HepG2 (cell line): ENCODE results near the gene PXMP4. TPM values are rescaled to one million over a fixed set of nuclear protein-coding genes. Genes with fewer than 3 reads are reported as not detected.
A peak's percentile ranks its signal among the peaks of the same experiment; 100 is the strongest.

Experiments
- BRCA1 ChIP-seq: sonication (generic); formaldehyde crosslinking; IDR thresholded peaks from 2 replicates; pipeline ENCODE4 v1.4.0; 2020; ENCODE audit warnings: missing genetic modification reagents
- HMG20A ChIP-seq: IDR thresholded peaks from 2 replicates; pipeline ENCODE4 v1.6.1; 2016; ENCODE audit warnings: borderline replicate concordance
- HNRNPUL1 ChIP-seq: fragments of 200-400 bp; formaldehyde crosslinking; IDR thresholded peaks from 2 replicates; pipeline ENCODE4 v1.6.1; 2017; ENCODE audit warnings: low read depth, mild to moderate bottlenecking, low read length, moderate library complexity
- PHF20 ChIP-seq: sonication (generic); formaldehyde crosslinking; IDR thresholded peaks from 2 replicates; pipeline ENCODE4 v1.5.0; 2020; ENCODE audit warnings: mild to moderate bottlenecking, missing genetic modification reagents
- POLR2G ChIP-seq: fragments of 200-400 bp; formaldehyde crosslinking; IDR thresholded peaks from 2 replicates; pipeline ENCODE4 v1.6.1; 2018; ENCODE audit warnings: mild to moderate bottlenecking, low read depth, low read length, moderate library complexity
- SNRNP70 ChIP-seq: fragments of 200-400 bp; formaldehyde crosslinking; IDR thresholded peaks from 2 replicates; pipeline ENCODE4 v1.6.1; 2017; ENCODE audit warnings: mild to moderate bottlenecking, low read depth, low read length, moderate library complexity
- YY1 ChIP-seq: IDR thresholded peaks from 2 replicates; pipeline ENCODE4 v1.6.1; 2011; ENCODE audit warnings: low read length, low read depth, moderate library complexity, mild to moderate bottlenecking; ENCODE audit not compliant: insufficient read depth, insufficient replicate concordance
- ZBTB20 ChIP-seq: sonication (generic); formaldehyde crosslinking; IDR thresholded peaks from 2 replicates; pipeline ENCODE4 v1.8.1; 2023; ENCODE audit warnings: missing genetic modification reagents, low read depth, mild to moderate bottlenecking, borderline replicate concordance
- ZNF180 ChIP-seq: sonication (generic); formaldehyde crosslinking; IDR thresholded peaks from 2 replicates; pipeline ENCODE4 v1.4.0; 2020; ENCODE audit warnings: low read depth, missing genetic modification reagents, borderline replicate concordance
- ZNF224 ChIP-seq: sonication (generic); formaldehyde crosslinking; IDR thresholded peaks from 2 replicates; pipeline ENCODE4 v1.5.0; 2020; ENCODE audit warnings: mild to moderate bottlenecking, missing genetic modification reagents
- ZNF256 ChIP-seq: sonication (generic); formaldehyde crosslinking; conservative IDR thresholded peaks from 2 replicates; pipeline ENCODE4 v1.4.0; 2020; ENCODE audit warnings: missing genetic modification reagents
- ZNF33B ChIP-seq: sonication (generic); formaldehyde crosslinking; IDR thresholded peaks from 2 replicates; pipeline ENCODE4 v1.5.1; 2020; ENCODE audit warnings: mild to moderate bottlenecking, missing genetic modification reagents
- polyA plus RNA-seq, 8 experiments: library from polyadenylated mRNA; depleted of rRNA in 3 of 8; stranded (reverse) in 7 of 8; unstranded in 1 of 8; fragments of >200 nt; fragmentation: Illumina TruSeq in 4 of 8; extraction: Trizol in 4 of 8; gene quantifications; 2 replicates each; pipeline versions ENCODE4 v1.2.1 to v1.2.3, GENCODE V29; 2011 to 2016; ENCODE audit warnings: low read depth in 4 of 8, missing spikeins in 1 of 8, mixed read lengths in 1 of 8; ENCODE audit not compliant: insufficient read depth in 1 of 8
- total RNA-seq, 5 experiments: library from RNA; depleted of rRNA; stranded (reverse); fragments of >200 nt; fragmentation: Illumina TruSeq; extraction: Trizol; gene quantifications; 2 replicates each; pipeline ENCODE4 v1.2.3, GENCODE V29; 2016; ENCODE audit warnings: low read depth in 1 of 5
- TF ChIP-seq, protein P1 (sequence below), 2 experiments: sonication (generic) in 1 of 2; formaldehyde crosslinking in 1 of 2; IDR thresholded peaks; 2 replicates each; pipeline versions ENCODE4 v1.6.1 to v1.9.0; 2014 to 2022; ENCODE audit warnings: antibody characterized with exemption in 1 of 2, borderline replicate concordance in 1 of 2, inconsistent platforms in 1 of 2, low read depth in 1 of 2, missing genetic modification reagents in 1 of 2
- TF ChIP-seq, protein P2 (sequence below): sonication (generic); formaldehyde crosslinking; IDR thresholded peaks from 2 replicates; pipeline ENCODE4 v1.4.0; 2020; ENCODE audit warnings: missing genetic modification reagents, borderline replicate concordance
- TF ChIP-seq, protein P3 (sequence below): sonication (generic); formaldehyde crosslinking; IDR thresholded peaks from 2 replicates; pipeline ENCODE4 v1.9.0; 2021; ENCODE audit warnings: missing genetic modification reagents, borderline replicate concordance

The PXMP4 gene
- total and polyA plus RNA-seq, 2 of the 13 experiments (the other 11 are each of a cell fraction or from before 2014, with no cell fraction given) = not detected

DNA sequence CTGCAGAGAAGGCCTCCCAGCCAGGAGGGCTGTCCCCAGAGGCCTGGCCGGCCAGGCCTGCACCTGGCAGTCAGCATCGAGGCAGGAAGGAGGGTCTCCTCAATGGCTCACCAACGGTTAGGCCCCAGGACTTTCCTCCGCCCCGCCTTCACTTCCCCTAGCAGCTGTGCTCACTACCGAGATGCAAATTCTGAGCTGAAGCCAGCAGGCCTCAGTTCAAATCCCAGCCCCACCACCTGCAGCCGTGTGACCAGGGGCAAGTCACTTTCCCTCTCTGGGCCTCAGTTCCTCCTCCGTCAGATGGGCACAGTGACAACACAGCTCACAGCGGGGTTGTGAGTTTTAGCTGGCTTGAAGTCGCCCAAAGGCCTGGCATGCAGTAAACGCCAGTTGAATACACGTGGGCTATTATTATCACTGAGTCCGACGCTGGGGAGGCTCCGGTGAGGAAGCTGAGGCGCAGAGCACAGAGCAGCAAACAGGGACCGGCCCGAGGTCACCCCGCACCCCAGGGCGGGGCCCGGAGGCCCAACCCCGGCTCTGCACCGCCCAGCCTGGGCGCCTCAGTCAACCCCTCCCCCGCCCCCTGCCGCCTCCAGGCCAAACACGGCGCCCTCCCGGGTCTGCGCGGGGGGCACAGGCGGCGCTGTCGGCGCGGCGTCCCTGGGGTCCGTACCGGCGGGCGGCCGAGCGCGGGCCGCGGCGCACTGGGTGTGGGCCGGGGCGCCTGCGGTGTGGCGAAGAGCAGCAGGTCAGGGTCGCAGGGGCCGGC is 34.6 kb downstream of the PXMP4 start (continued):
- TF ChIP-seq, protein P1, sequence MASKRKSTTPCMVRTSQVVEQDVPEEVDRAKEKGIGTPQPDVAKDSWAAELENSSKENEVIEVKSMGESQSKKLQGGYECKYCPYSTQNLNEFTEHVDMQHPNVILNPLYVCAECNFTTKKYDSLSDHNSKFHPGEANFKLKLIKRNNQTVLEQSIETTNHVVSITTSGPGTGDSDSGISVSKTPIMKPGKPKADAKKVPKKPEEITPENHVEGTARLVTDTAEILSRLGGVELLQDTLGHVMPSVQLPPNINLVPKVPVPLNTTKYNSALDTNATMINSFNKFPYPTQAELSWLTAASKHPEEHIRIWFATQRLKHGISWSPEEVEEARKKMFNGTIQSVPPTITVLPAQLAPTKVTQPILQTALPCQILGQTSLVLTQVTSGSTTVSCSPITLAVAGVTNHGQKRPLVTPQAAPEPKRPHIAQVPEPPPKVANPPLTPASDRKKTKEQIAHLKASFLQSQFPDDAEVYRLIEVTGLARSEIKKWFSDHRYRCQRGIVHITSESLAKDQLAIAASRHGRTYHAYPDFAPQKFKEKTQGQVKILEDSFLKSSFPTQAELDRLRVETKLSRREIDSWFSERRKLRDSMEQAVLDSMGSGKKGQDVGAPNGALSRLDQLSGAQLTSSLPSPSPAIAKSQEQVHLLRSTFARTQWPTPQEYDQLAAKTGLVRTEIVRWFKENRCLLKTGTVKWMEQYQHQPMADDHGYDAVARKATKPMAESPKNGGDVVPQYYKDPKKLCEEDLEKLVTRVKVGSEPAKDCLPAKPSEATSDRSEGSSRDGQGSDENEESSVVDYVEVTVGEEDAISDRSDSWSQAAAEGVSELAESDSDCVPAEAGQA (IDR thresholded peaks at IDR 0.05; ENCODE audit: low read depth) = no peak
- TF ChIP-seq, protein P1 (CRISPR knock-in tag; IDR thresholded peaks at IDR 0.05; ENCODE audit: borderline replicate concordance) = peak; percentile 24; the same call in 1 of the 2 replicates
- TF ChIP-seq YY1 = no peak
- TF ChIP-seq ZNF33B (CRISPR knock-in tag) = no peak
- no peak for TF ChIP-seq SNRNP70
- TF ChIP-seq PHF20 = peak; percentile 32; the same call in 1 of the 2 replicates
- TF ChIP-seq, protein P2, sequence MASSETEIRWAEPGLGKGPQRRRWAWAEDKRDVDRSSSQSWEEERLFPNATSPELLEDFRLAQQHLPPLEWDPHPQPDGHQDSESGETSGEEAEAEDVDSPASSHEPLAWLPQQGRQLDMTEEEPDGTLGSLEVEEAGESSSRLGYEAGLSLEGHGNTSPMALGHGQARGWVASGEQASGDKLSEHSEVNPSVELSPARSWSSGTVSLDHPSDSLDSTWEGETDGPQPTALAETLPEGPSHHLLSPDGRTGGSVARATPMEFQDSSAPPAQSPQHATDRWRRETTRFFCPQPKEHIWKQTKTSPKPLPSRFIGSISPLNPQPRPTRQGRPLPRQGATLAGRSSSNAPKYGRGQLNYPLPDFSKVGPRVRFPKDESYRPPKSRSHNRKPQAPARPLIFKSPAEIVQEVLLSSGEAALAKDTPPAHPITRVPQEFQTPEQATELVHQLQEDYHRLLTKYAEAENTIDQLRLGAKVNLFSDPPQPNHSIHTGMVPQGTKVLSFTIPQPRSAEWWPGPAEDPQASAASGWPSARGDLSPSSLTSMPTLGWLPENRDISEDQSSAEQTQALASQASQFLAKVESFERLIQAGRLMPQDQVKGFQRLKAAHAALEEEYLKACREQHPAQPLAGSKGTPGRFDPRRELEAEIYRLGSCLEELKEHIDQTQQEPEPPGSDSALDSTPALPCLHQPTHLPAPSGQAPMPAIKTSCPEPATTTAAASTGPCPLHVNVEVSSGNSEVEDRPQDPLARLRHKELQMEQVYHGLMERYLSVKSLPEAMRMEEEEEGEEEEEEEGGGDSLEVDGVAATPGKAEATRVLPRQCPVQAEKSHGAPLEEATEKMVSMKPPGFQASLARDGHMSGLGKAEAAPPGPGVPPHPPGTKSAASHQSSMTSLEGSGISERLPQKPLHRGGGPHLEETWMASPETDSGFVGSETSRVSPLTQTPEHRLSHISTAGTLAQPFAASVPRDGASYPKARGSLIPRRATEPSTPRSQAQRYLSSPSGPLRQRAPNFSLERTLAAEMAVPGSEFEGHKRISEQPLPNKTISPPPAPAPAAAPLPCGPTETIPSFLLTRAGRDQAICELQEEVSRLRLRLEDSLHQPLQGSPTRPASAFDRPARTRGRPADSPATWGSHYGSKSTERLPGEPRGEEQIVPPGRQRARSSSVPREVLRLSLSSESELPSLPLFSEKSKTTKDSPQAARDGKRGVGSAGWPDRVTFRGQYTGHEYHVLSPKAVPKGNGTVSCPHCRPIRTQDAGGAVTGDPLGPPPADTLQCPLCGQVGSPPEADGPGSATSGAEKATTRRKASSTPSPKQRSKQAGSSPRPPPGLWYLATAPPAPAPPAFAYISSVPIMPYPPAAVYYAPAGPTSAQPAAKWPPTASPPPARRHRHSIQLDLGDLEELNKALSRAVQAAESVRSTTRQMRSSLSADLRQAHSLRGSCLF (CRISPR knock-in tag) = no peak
- TF ChIP-seq ZNF224 (CRISPR knock-in tag) = no peak; the same call in 1 of the 2 replicates
- no peak for TF ChIP-seq POLR2G
- no peak for TF ChIP-seq BRCA1 (CRISPR knock-in tag)
- TF ChIP-seq, protein P3, sequence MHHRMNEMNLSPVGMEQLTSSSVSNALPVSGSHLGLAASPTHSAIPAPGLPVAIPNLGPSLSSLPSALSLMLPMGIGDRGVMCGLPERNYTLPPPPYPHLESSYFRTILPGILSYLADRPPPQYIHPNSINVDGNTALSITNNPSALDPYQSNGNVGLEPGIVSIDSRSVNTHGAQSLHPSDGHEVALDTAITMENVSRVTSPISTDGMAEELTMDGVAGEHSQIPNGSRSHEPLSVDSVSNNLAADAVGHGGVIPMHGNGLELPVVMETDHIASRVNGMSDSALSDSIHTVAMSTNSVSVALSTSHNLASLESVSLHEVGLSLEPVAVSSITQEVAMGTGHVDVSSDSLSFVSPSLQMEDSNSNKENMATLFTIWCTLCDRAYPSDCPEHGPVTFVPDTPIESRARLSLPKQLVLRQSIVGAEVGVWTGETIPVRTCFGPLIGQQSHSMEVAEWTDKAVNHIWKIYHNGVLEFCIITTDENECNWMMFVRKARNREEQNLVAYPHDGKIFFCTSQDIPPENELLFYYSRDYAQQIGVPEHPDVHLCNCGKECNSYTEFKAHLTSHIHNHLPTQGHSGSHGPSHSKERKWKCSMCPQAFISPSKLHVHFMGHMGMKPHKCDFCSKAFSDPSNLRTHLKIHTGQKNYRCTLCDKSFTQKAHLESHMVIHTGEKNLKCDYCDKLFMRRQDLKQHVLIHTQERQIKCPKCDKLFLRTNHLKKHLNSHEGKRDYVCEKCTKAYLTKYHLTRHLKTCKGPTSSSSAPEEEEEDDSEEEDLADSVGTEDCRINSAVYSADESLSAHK = no peak
- TF ChIP-seq HNRNPUL1 = no peak
- TF ChIP-seq ZNF180 (CRISPR knock-in tag) = no peak
- TF ChIP-seq ZBTB20 (CRISPR knock-in tag) = no peak
- TF ChIP-seq ZNF256 = peak; percentile 90
- TF ChIP-seq HMG20A (CRISPR knock-in tag) = no peak
